ENCODE data around the gene RPL13A.
A peak's percentile ranks its signal among the peaks of the same experiment; 100 is the strongest.
"Not testable (repeated sequence)": the region's sequence is repeated elsewhere in the genome, so short reads cannot be mapped to it uniquely, and the experiment has no call there.

The RPL13A gene

GRCh38 chr19:49487277-49488045, at the start of gene RPL13A:
RPL13A (plus strand) TSS chr19:49487608; CDS start chr19:49487630, 22 bp downstream.
- DNase-seq (ENCODE audit: low read depth in 4 of 4, low spot score in 1 of 4), result peak; percentile 98 to 100 (median 100)

- DNase-seq (ENCODE audit: low read depth in 4 of 4, low spot score in 1 of 4), result no peak
These were observed 49.1 kb upstream of the RPL13A start for GRCh38 chr19:49438261-49438660.

GRCh38 chr19:49439836-49440235, 47.6 kb upstream of the RPL13A start:
- DNase-seq (ENCODE audit: low read depth in 4 of 4, low spot score in 1 of 4), result no peak

- DNase-seq (ENCODE audit: low read depth in 4 of 4, low spot score in 1 of 4), result no peak
These were observed 46.8 kb upstream of the RPL13A start for GRCh38 chr19:49440439-49441209.

GRCh38 chr19:49441210-49441959, 46.0 kb upstream of the RPL13A start, which contains the start of gene SLC17A7:
SLC17A7 (minus strand) TSS chr19:49441527; CDS start chr19:49441379, 148 bp downstream.
- no peak for DNase-seq (ENCODE audit: low read depth in 4 of 4, low spot score in 1 of 4)

GRCh38 chr19:49441960-49442350, 45.5 kb upstream of the RPL13A start:
- no peak for DNase-seq (ENCODE audit: low read depth in 4 of 4, low spot score in 1 of 4)

- no peak for DNase-seq (ENCODE audit: low read depth in 4 of 4, low spot score in 1 of 4)
These were observed 45.1 kb upstream of the RPL13A start for GRCh38 chr19:49442354-49442753.

GRCh38 chr19:49442771-49443365, 44.5 kb upstream of the RPL13A start:
- DNase-seq (ENCODE audit: low read depth in 4 of 4, low spot score in 1 of 4), result peak in 1 of 4 experiments; percentile 49

GRCh38 chr19:49443366-49444099, 43.9 kb upstream of the RPL13A start:
- peak; percentile 85 to 89 (median 88) for DNase-seq (ENCODE audit: low read depth in 4 of 4, low spot score in 1 of 4)

GRCh38 chr19:49444100-49444700, 43.2 kb upstream of the RPL13A start:
- not testable (repeated sequence) for DNase-seq (ENCODE audit: low read depth in 4 of 4, low spot score in 1 of 4)

GRCh38 chr19:49445997-49446396, 41.4 kb upstream of the RPL13A start:
- no peak for DNase-seq (ENCODE audit: low read depth in 4 of 4, low spot score in 1 of 4)

GRCh38 chr19:49447485-49448431, 39.6 kb upstream of the RPL13A start:
- no peak for DNase-seq (ENCODE audit: low read depth in 4 of 4, low spot score in 1 of 4)

GRCh38 chr19:49448432-49448786, 39.0 kb upstream of the RPL13A start:
- no peak for DNase-seq (ENCODE audit: low read depth in 4 of 4, low spot score in 1 of 4)

- no peak for DNase-seq (ENCODE audit: low read depth in 4 of 4, low spot score in 1 of 4)
These were observed 37.0 kb upstream of the RPL13A start for GRCh38 chr19:49450405-49450804.

GRCh38 chr19:49451430-49452181, 35.8 kb upstream of the RPL13A start, which contains the start of gene PIH1D1:
PIH1D1 (minus strand) TSS chr19:49451814; CDS start chr19:49451574, 240 bp downstream.
- peak; percentile 80 to 96 (median 86) for DNase-seq (ENCODE audit: low read depth in 4 of 4, low spot score in 1 of 4)

GRCh38 chr19:49453013-49453756, 34.2 kb upstream of the RPL13A start, which contains the start of gene ALDH16A1:
ALDH16A1 (plus strand) TSS chr19:49453225; CDS start chr19:49453332, 107 bp downstream.
- peak; percentile 93 to 96 (median 96) for DNase-seq (ENCODE audit: low read depth in 4 of 4, low spot score in 1 of 4)

- no peak for DNase-seq (ENCODE audit: low read depth in 4 of 4, low spot score in 1 of 4)
These were observed 33.6 kb upstream of the RPL13A start for GRCh38 chr19:49453757-49454240.

Measured in stimulated activated CD4-positive, alpha-beta T cell treated with anti-CD3 and anti-CD28 coated beads, Interleukin-1b, Interleukin-23, amount 100 ng/mL, for 24 hours (primary cell).